HCT116 (cell line): ENCODE data around the gene ZNF438. TPM values are rescaled to one million over a fixed set of nuclear protein-coding genes. Genes with fewer than 3 reads are reported as not detected.

Experiments
- ATAC-seq: fragments of 200-7000 bp; cut with Tn5 transposase; 2 replicates; pipeline ENCODE4 v1.9.1; 2020; ENCODE audit warnings: mild to moderate bottlenecking, moderate library complexity
- BruUV-seq: library from RNA; stranded (reverse); fragments of 400-500 nt; replicated peaks from 2 replicates; lab custom pipeline; 2021; lab: Mats Ljungman, UMichigan
- CTCF ChIA-PET: fragments of 300-600 bp; sonication (Branson Sonifier 250); formaldehyde crosslinking; loops from one replicate; lab custom pipeline; 2021; ENCODE audit warnings: antibody characterized with exemption; lab: Charles Lee
- POLR2A ChIA-PET: fragments of 300-600, 350-600 bp; sonication (Branson Sonifier 250); formaldehyde crosslinking; loops from one replicate; lab custom pipeline; 2021; ENCODE audit warnings: antibody characterized with exemption; lab: Charles Lee
- RAD21 ChIA-PET, 2 experiments: fragments of 300-600 bp; sonication (Branson Sonifier 250); formaldehyde crosslinking; loops; one replicate each; lab custom pipeline; 2023; ENCODE audit warnings: low total read pairs in 2 of 2; ENCODE audit not compliant: uncharacterized antibody in 2 of 2, unreplicated experiment in 2 of 2, low non-redundant PET in 1 of 2; lab: Charles Lee
- DNase-seq: peaks from one replicate; pipeline ENCODE4 v3.0.0-alpha.2; 2010; ENCODE audit warnings: low read depth, low spot score
- H2AFZ ChIP-seq: fragments of 200-600 bp; shearing (Covaris generic), sonication (generic); 2 replicates; pipeline ENCODE4 v1.6.1; 2017; ENCODE audit warnings: low read depth, mixed run types, mixed read lengths, antibody characterized with exemption, low read length; ENCODE audit not compliant: poor library complexity, severe bottlenecking
- H3K27ac ChIP-seq: 2 replicates; pipeline ENCODE4 v1.5.1; 2012; ENCODE audit warnings: low read depth, low read length
- H3K27me3 ChIP-seq: fragments of 200-600 bp; sonication (generic); 2 replicates; pipeline ENCODE4 v1.6.1; 2016; ENCODE audit warnings: mixed run types, low read length, mixed read lengths; ENCODE audit not compliant: insufficient read depth
- H3K36me3 ChIP-seq, 2 experiments: fragments of 200-500 bp in 1 of 2; fragments of 200-600 bp in 1 of 2; sonication (Bioruptor generic) in 1 of 2; sonication (generic) in 1 of 2; 2 replicates each; pipeline versions ENCODE4 v1.5.1 to v1.6.1; 2014 to 2016; ENCODE audit warnings: low read length in 2 of 2, inconsistent platforms in 1 of 2, mixed read lengths in 1 of 2, mixed run types in 1 of 2; ENCODE audit not compliant: insufficient read depth in 2 of 2, control insufficient read depth in 1 of 2
- H3K4me1 ChIP-seq, 2 experiments: fragments of 200-600 bp in 1 of 2; sonication (generic) in 1 of 2; 2 replicates each; pipeline versions ENCODE4 v1.5.1 to v1.6.1; 2012 to 2017; ENCODE audit warnings: low read length in 2 of 2, inconsistent platforms in 1 of 2, mild to moderate bottlenecking in 1 of 2, mixed read lengths in 1 of 2, mixed run types in 1 of 2, moderate library complexity in 1 of 2; ENCODE audit not compliant: insufficient read depth in 2 of 2, control insufficient read depth in 1 of 2
- H3K4me2 ChIP-seq: fragments of 200-600 bp; sonication (generic); 2 replicates; pipeline ENCODE4 v1.6.1; 2017; ENCODE audit warnings: mixed run types, low read length, mixed read lengths
- H3K4me3 ChIP-seq, 2 experiments: fragments of 200-600 bp in 1 of 2; sonication (generic) in 1 of 2; replicated peaks in 1 of 2; 2 replicates each; pipeline ENCODE4 v1.5.1; 2011 to 2016; ENCODE audit warnings: low read length in 2 of 2, control low read depth in 1 of 2, low read depth in 1 of 2, mild to moderate bottlenecking in 1 of 2, mixed read lengths in 1 of 2, mixed run types in 1 of 2
- H3K79me2 ChIP-seq: fragments of 200-600 bp; sonication (generic); 2 replicates; pipeline ENCODE4 v1.6.1; 2017; ENCODE audit warnings: mild to moderate bottlenecking, mixed run types, low read length, moderate library complexity, mixed read lengths; ENCODE audit not compliant: insufficient read depth
- H3K9ac ChIP-seq: fragments of 200-600 bp; sonication (generic); 2 replicates; pipeline ENCODE4 v1.6.1; 2016; ENCODE audit warnings: low read length, mixed read lengths
- H3K9me2 ChIP-seq: fragments of 200-600 bp; sonication (generic), shearing (Covaris generic); 2 replicates; pipeline ENCODE4 v1.6.1; 2017; ENCODE audit warnings: mixed run types, mild to moderate bottlenecking, moderate library complexity; ENCODE audit not compliant: insufficient read depth
- H3K9me3 ChIP-seq, 2 experiments: fragments of 200-500 bp in 1 of 2; fragments of 200-600 bp in 1 of 2; sonication (Bioruptor generic) in 1 of 2; sonication (generic) in 1 of 2; 2 replicates each; pipeline ENCODE4 v1.6.1; 2014 to 2017; ENCODE audit warnings: low read length in 2 of 2, mixed read lengths in 2 of 2, inconsistent platforms in 1 of 2, low read depth in 1 of 2, mild to moderate bottlenecking in 1 of 2, mixed run types in 1 of 2, moderate library complexity in 1 of 2; ENCODE audit not compliant: control insufficient read depth in 1 of 2, insufficient read depth in 1 of 2
- H4K20me1 ChIP-seq: fragments of 200-600 bp; sonication (generic), shearing (Covaris generic); 2 replicates; pipeline ENCODE4 v1.6.1; 2017; ENCODE audit warnings: mixed run types, mild to moderate bottlenecking, moderate library complexity; ENCODE audit not compliant: insufficient read depth
- CBX3 ChIP-seq: IDR thresholded peaks from 2 replicates; pipeline ENCODE4 v1.6.1; 2012; ENCODE audit warnings: low read depth
- FOSL1 ChIP-seq: IDR thresholded peaks from 2 replicates; pipeline ENCODE4 v1.6.1; 2012; ENCODE audit warnings: low read depth
- JUND ChIP-seq: IDR thresholded peaks from 2 replicates; pipeline ENCODE4 v1.6.1; 2012
- POLR2AphosphoS5 ChIP-seq: IDR thresholded peaks from 2 replicates; pipeline ENCODE4 v1.6.1; 2011; ENCODE audit warnings: mild to moderate bottlenecking, low read depth, low read length, moderate library complexity
- RAD21 ChIP-seq: IDR thresholded peaks from 2 replicates; pipeline ENCODE4 v1.6.1; 2012; ENCODE audit warnings: low read depth, mild to moderate bottlenecking
- SP1 ChIP-seq: IDR thresholded peaks from 2 replicates; pipeline ENCODE4 v1.6.1; 2012; ENCODE audit warnings: low read depth
- SRF ChIP-seq: IDR thresholded peaks from 2 replicates; pipeline ENCODE4 v1.6.1; 2012; ENCODE audit warnings: low read depth
- YY1 ChIP-seq: IDR thresholded peaks from 2 replicates; pipeline ENCODE4 v1.6.1; 2011; ENCODE audit warnings: low read length, low read depth, moderate library complexity, mild to moderate bottlenecking; ENCODE audit not compliant: insufficient replicate concordance; ENCODE audit errors: extremely low read depth
- intact Hi-C: fragments of 100-400 bp; cut with micrococcal nuclease; formaldehyde crosslinking; loops from 2 replicates; pipeline ENCODE4 v1.10.0; 2022
- total RNA-seq: library from RNA; stranded (reverse); gene quantifications from one replicate; pipeline ENCODE4 v1.2.1, GENCODE V29; 2021; ENCODE audit not compliant: unreplicated experiment
- TF ChIP-seq, protein P1 (sequence below), 3 experiments: fragments of 200-600 bp in 1 of 3; sonication (generic) in 1 of 3; IDR thresholded peaks in 2 of 3; conservative IDR thresholded peaks in 1 of 3; 2 replicates each; pipeline ENCODE4 v1.5.1; 2012 to 2017; ENCODE audit warnings: low read depth in 2 of 3, low read length in 2 of 3, antibody characterized with exemption in 1 of 3, borderline replicate concordance in 1 of 3, control low read depth in 1 of 3, mild to moderate bottlenecking in 1 of 3, mixed read lengths in 1 of 3, mixed run types in 1 of 3, moderate library complexity in 1 of 3; ENCODE audit not compliant: insufficient read depth in 1 of 3
- TF ChIP-seq, protein P2 (sequence below): IDR thresholded peaks from 2 replicates; pipeline ENCODE4 v1.6.1; 2012; ENCODE audit warnings: low read depth

ZNF438 gene
- total RNA-seq, 1 experiment from 2014 or later, result 3.3 TPM

DNA sequence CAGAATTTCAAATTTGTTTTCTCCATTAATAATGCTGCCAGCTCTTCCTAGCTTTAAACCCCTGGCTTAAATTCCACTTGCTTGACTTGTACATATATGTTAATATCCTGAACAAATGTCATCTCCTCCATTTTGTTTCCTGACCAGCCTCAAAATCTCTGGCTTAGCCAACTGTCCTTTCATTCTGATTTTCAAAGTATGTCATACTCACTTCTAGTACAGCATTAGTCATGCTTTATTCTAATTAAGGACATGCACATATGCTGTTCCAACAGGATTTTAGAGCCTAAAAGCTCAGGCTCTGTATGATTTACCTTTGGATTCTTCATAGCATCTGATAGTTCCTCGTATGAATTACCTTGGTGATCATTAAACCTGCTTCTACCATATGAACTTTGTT lies 158.3 kb downstream of the ZNF438 start:
- DNase-seq (no peak), ATAC-seq (no peak)
- TF ChIP-seq SP1, result no peak
- TF ChIP-seq, protein P1, sequence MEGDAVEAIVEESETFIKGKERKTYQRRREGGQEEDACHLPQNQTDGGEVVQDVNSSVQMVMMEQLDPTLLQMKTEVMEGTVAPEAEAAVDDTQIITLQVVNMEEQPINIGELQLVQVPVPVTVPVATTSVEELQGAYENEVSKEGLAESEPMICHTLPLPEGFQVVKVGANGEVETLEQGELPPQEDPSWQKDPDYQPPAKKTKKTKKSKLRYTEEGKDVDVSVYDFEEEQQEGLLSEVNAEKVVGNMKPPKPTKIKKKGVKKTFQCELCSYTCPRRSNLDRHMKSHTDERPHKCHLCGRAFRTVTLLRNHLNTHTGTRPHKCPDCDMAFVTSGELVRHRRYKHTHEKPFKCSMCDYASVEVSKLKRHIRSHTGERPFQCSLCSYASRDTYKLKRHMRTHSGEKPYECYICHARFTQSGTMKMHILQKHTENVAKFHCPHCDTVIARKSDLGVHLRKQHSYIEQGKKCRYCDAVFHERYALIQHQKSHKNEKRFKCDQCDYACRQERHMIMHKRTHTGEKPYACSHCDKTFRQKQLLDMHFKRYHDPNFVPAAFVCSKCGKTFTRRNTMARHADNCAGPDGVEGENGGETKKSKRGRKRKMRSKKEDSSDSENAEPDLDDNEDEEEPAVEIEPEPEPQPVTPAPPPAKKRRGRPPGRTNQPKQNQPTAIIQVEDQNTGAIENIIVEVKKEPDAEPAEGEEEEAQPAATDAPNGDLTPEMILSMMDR (IDR thresholded peaks at IDR 0.05 in 2 of 3, conservative IDR thresholded peaks at IDR 0.05 in 1 of 3; ENCODE audit: borderline replicate concordance in 1 of 3, insufficient read depth in 1 of 3, low read depth in 2 of 3, low read length in 2 of 3), result no peak
- TF ChIP-seq YY1, result no peak
- TF ChIP-seq, protein P2, sequence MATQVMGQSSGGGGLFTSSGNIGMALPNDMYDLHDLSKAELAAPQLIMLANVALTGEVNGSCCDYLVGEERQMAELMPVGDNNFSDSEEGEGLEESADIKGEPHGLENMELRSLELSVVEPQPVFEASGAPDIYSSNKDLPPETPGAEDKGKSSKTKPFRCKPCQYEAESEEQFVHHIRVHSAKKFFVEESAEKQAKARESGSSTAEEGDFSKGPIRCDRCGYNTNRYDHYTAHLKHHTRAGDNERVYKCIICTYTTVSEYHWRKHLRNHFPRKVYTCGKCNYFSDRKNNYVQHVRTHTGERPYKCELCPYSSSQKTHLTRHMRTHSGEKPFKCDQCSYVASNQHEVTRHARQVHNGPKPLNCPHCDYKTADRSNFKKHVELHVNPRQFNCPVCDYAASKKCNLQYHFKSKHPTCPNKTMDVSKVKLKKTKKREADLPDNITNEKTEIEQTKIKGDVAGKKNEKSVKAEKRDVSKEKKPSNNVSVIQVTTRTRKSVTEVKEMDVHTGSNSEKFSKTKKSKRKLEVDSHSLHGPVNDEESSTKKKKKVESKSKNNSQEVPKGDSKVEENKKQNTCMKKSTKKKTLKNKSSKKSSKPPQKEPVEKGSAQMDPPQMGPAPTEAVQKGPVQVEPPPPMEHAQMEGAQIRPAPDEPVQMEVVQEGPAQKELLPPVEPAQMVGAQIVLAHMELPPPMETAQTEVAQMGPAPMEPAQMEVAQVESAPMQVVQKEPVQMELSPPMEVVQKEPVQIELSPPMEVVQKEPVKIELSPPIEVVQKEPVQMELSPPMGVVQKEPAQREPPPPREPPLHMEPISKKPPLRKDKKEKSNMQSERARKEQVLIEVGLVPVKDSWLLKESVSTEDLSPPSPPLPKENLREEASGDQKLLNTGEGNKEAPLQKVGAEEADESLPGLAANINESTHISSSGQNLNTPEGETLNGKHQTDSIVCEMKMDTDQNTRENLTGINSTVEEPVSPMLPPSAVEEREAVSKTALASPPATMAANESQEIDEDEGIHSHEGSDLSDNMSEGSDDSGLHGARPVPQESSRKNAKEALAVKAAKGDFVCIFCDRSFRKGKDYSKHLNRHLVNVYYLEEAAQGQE, result no peak
- no peak for TF ChIP-seq CBX3
- no peak for TF ChIP-seq SRF
- TF ChIP-seq JUND, result no peak
- TF ChIP-seq FOSL1, result no peak
- no peak for TF ChIP-seq POLR2AphosphoS5
- no peak for TF ChIP-seq RAD21
- Histone ChIP-seq H2AFZ (no peak overlapping the region), H3K27ac (no peak overlapping the region), H3K36me3 (no peaks in the 10 kb centered on the region), H3K27me3 (no peaks in the 10 kb centered on the region), H3K9me2 (no peaks in the 10 kb centered on the region), H4K20me1 (no peaks in the 10 kb centered on the region), H3K9me3 (no peaks in the 10 kb centered on the region), H3K4me3 (no peak overlapping the region), H3K9ac (no peak overlapping the region), H3K4me1 (no peaks in the 10 kb centered on the region), H3K4me2 (no peak overlapping the region), H3K79me2 (no peaks in the 10 kb centered on the region)
- ChIA-PET CTCF (no interaction called here), POLR2A (no interaction called here), RAD21 (no interaction called here)
- no TSS peak for BruUV-seq
- intact Hi-C loops, result no loop called here
